Ovary (tissue), 9 donors: ENCODE measurements around the gene XRCC6. TPM values are rescaled to one million over a fixed set of nuclear protein-coding genes. Genes with fewer than 3 reads are reported as not detected.
"Not testable (repeated sequence)": the region's sequence is repeated elsewhere in the genome, so short reads cannot be mapped to it uniquely, and the experiment has no call there.

Source experiments
- DNase-seq, 5 donors: peaks; one replicate each; pipeline ENCODE4 v3.0.0-alpha.2; 2019 to 2020
- H3K27ac ChIP-seq, 2 donors: fragments of 200-600 bp; one replicate each; pipeline versions ENCODE4 v1.5.1 to v1.8.0; 2019 to 2022
- H3K27me3 ChIP-seq: fragments of 200-600 bp; one replicate; pipeline ENCODE4 v1.8.0; 2022
- H3K36me3 ChIP-seq: fragments of 200-600 bp; sonication (generic); one replicate; pipeline ENCODE4 v1.5.1; 2019
- H3K4me1 ChIP-seq: one replicate; pipeline ENCODE4 v1.8.1; 2013; ENCODE audit warnings: mild to moderate bottlenecking, moderate library complexity; ENCODE audit not compliant: insufficient read depth
- H3K4me3 ChIP-seq: fragments of 200-600 bp; sonication (generic); one replicate; pipeline ENCODE4 v1.5.1; 2017
- H3K9me3 ChIP-seq, 2 donors: fragments of 200-600 bp in 1 of 2; sonication (generic) in 1 of 2; one replicate each; pipeline versions ENCODE4 v1.5.1 to v1.8.1; 2013 to 2019; ENCODE audit warnings: mild to moderate bottlenecking in 1 of 2, moderate library complexity in 1 of 2
- CTCF ChIP-seq, 3 donors: fragments of 450-650 bp in 2 of 3; fragments of 200-600 bp in 1 of 3; IDR thresholded peaks; one replicate each; pipeline versions ENCODE4 v1.5.1 to v1.8.0; 2016 to 2022; ENCODE audit warnings: antibody characterized with exemption in 3 of 3, mild to moderate bottlenecking in 1 of 3
- EP300 ChIP-seq: sonication (generic); formaldehyde crosslinking; IDR thresholded peaks from one replicate; pipeline ENCODE4 v1.6.1; 2017; ENCODE audit warnings: antibody characterized with exemption
- POLR2A ChIP-seq: fragments of 450-650 bp; IDR thresholded peaks from one replicate; pipeline ENCODE4 v1.6.1; 2017; ENCODE audit warnings: antibody characterized with exemption, mild to moderate bottlenecking, moderate library complexity
- WGBS, 3 donors: extraction: QIAGEN DNeasy Blood & Tissue Kit in 1 of 3; methylation state at CpG; one replicate each; pipeline versions ENCODE4 v1.1.5 to v1.1.7; 2013 to 2017; 5-methylcytosine and 5-hydroxymethylcytosine counted together
- intact Hi-C, 4 donors: fragments of 100-400 bp; cut with DNase I; formaldehyde crosslinking; loops; one replicate each; pipeline versions ENCODE4 v1.11.0 to v1.15.1; 2022 to 2023
- polyA plus RNA-seq, 2 donors: library from polyadenylated mRNA; stranded (reverse); fragments of 200-250 nt in 1 of 2; fragments of 350-450 nt in 1 of 2; fragmentation: Illumina TruSeq in 1 of 2; extraction: RNeasy Lipid Tissue Mini Kit (QIAGEN cat#74804) in 1 of 2; gene quantifications; one replicate each; pipeline ENCODE4 v1.2.3, GENCODE V29; 2013 to 2014
- total RNA-seq, 7 donors: library from RNA; depleted of rRNA in 2 of 7; stranded (reverse); fragments of >200 nt in 2 of 7; fragmentation: NEBNext Ultra II Directional in 3 of 7; extraction: Animal tissue kit (Norgen Biotek cat#: 25700) in 3 of 7; gene quantifications; one replicate each; pipeline versions ENCODE4 v1.1.0 to v1.2.4, GENCODE V29; 2016 to 2023
- donor health status: DM: no; HTN: no; CAD: no; lungs with moderate emphysema.
- donor health status: DM: no; HTN: no; CAD: no.
- donor health status: Bipolar disorder and iron deficiency.
- donor health status: DM: yes; HTN: yes; CAD: no.
- donor health status: DM: no; HTN: no; CAD: no.
- donor health status: DM: yes; HTN: yes; CAD: no.

The XRCC6 gene
- total and polyA plus RNA-seq, 9 donors, result 147 to 380 (median 200) TPM

- WGBS, 3 donors, result 77 to 80% (median 79%) methylated on average over 3 of the region's 3 CpGs
- intact Hi-C loops, result no loop called here
- TF ChIP-seq EP300 (no peak), POLR2A (no peak), CTCF (IDR thresholded peaks at IDR 0.05) (no peak)
- no peak overlapping the region for H3K4me3 ChIP-seq
- no peak overlapping the region for H3K27ac ChIP-seq
- DNase-seq, result no peak
- H3K4me1 ChIP-seq, result peaks cover 1% of the 10 kb centered on the region
- H3K9me3 ChIP-seq, result no peaks in the 10 kb centered on the region
- no peaks in the 10 kb centered on the region for H3K27me3 ChIP-seq
- no peaks in the 10 kb centered on the region for H3K36me3 ChIP-seq
Observed at GRCh38 chr22:41683616-41684015, 62.5 kb downstream of the XRCC6 start.

- no peaks in the 10 kb centered on the region for H3K36me3 ChIP-seq
- TF ChIP-seq POLR2A (no peak), CTCF (IDR thresholded peaks at IDR 0.05) (no peak), EP300 (no peak)
- 73 to 79% (median 74%) methylated on average over 4 of the region's 4 CpGs for WGBS, 3 donors
- no peak for DNase-seq
- no peaks in the 10 kb centered on the region for H3K27me3 ChIP-seq
- intact Hi-C loops, result no loop called here
- H3K9me3 ChIP-seq, result no peaks in the 10 kb centered on the region
- H3K27ac ChIP-seq, result no peak overlapping the region
- H3K4me1 ChIP-seq, result peaks cover 1% of the 10 kb centered on the region
- H3K4me3 ChIP-seq, result no peak overlapping the region
Observed at GRCh38 chr22:41684194-41684593, 63.1 kb downstream of the XRCC6 start.

- intact Hi-C loops, H3K36me3 ChIP-seq, H3K9me3 ChIP-seq, H3K27ac ChIP-seq, H3K4me3 ChIP-seq, DNase-seq, H3K4me1 ChIP-seq, H3K27me3 ChIP-seq: not testable (repeated sequence)
- WGBS, 3 donors, result 91 to 94% (median 94%) methylated on average over 11 of the region's 11 CpGs
Observed at GRCh38 chr22:41686890-41687289, 65.8 kb downstream of the XRCC6 start.

GRCh38 chr22:41687901-41688364 is 66.8 kb downstream of the XRCC6 start:
- H3K27ac ChIP-seq, result peak overlapping the region; percentile 88 to 89

More at GRCh38 chr22:41687901-41688364, 66.8 kb downstream of the XRCC6 start:
- Histone ChIP-seq H3K27me3 (no peaks in the 10 kb centered on the region), H3K36me3 (no peaks in the 10 kb centered on the region), H3K9me3 (no peaks in the 10 kb centered on the region), H3K4me3 (peak overlapping the region; percentile 74), H3K4me1 (peaks cover 1% of the 10 kb centered on the region)
- intact Hi-C loops, result no loop called here
- TF ChIP-seq EP300 (no peak), POLR2A (no peak), CTCF (IDR thresholded peaks at IDR 0.05) (no peak)
- DNase-seq, result peak in 2 of 5 donors; percentile 49 to 52
- 0% methylated on average over 20 of the region's 20 CpGs for WGBS, 3 donors
